Astrocyte (in vitro differentiated cells and primary cell): Measurements from ENCODE around the gene METTL27. TPM values are rescaled to one million over a fixed set of nuclear protein-coding genes. Genes with fewer than 3 reads are reported as not detected.

ENCODE experiments used
- total RNA-seq: library from RNA; stranded (reverse); gene quantifications from 2 replicates; pipeline ENCODE4 v1.2.1, GENCODE V29; 2021

METTL27 gene
- total RNA-seq, 1 donor from 2014 or later = 2.5 TPM

Other genes starting within 250 kb of the METTL27 start
- 0.41 TPM in 1 of 2 replicates, not detected in the other for gene MLXIPL, start 218.0 kb downstream of the METTL27 start, total RNA-seq
- 2.9 and 3.6 TPM in 2 replicates for gene VPS37D, start 174.7 kb downstream of the METTL27 start, total RNA-seq
- 10.5 and 11.0 TPM in 2 replicates for gene DNAJC30, start 159.1 kb downstream of the METTL27 start, total RNA-seq
- gene BUD23, start 158.9 kb downstream of the METTL27 start, total RNA-seq = 68.3 and 73.1 TPM in 2 replicates
- 15.0 and 19.7 TPM in 2 replicates for gene STX1A, start 122.8 kb downstream of the METTL27 start, total RNA-seq
- 9.3 and 10.8 TPM in 2 replicates for gene ABHD11, start 103.7 kb downstream of the METTL27 start, total RNA-seq
- 0.68 TPM in 1 of 2 replicates, not detected in the other for gene CLDN3, start 72.2 kb downstream of the METTL27 start, total RNA-seq
- 13.7 and 32.5 TPM in 2 replicates for gene CLDN4, start 11.5 kb downstream of the METTL27 start, total RNA-seq
- not detected in 2 replicates for gene TMEM270, start 18.6 kb upstream of the METTL27 start, total RNA-seq
- gene ELN, start 185.7 kb upstream of the METTL27 start, total RNA-seq = 0.75 and 0.89 TPM in 2 replicates
- 67.8 and 69.9 TPM in 2 replicates for gene LIMK1, start 241.3 kb upstream of the METTL27 start, total RNA-seq